H1 (cell line): ENCODE results near the gene CASP3. TPM values are rescaled to one million over a fixed set of nuclear protein-coding genes. Genes with fewer than 3 reads are reported as not detected.
"Not testable (repeated sequence)": the region's sequence is repeated elsewhere in the genome, so short reads cannot be mapped to it uniquely, and the experiment has no call there.

ENCODE experiments used
- CTCF ChIA-PET: fragments of 300-600 bp; sonication (Branson Sonifier 250); formaldehyde crosslinking; loops from one replicate; lab custom pipeline; 2021; ENCODE audit not compliant: partially characterized antibody; lab: Charles Lee
- POLR2A ChIA-PET: fragments of 300-600 bp; sonication (Branson Sonifier 250); formaldehyde crosslinking; loops from one replicate; lab custom pipeline; 2021; ENCODE audit warnings: inconsistent platforms; ENCODE audit not compliant: partially characterized antibody; lab: Charles Lee
- DNase-seq, 2 experiments: peaks; one replicate each; pipeline versions ENCODE4 v3.0.0 to v3.0.0-alpha.2; 2010 to 2022; ENCODE audit warnings: low spot score in 2 of 2, low read depth in 1 of 2, mixed read lengths in 1 of 2
- FAIRE-seq: peaks from 2 replicates; lab custom pipeline; 2011; peaks lifted over from hg19 to GRCh38; lab: Jason Lieb, UNC
- H2AFZ ChIP-seq: 2 replicates; pipeline ENCODE4 v1.8.1; 2012; ENCODE audit warnings: low read length, inconsistent platforms
- H2AK5ac ChIP-seq: 2 replicates; pipeline ENCODE4 v1.6.1; 2013; ENCODE audit warnings: low read depth, low read length
- H2BK120ac ChIP-seq: replicated peaks from 2 replicates; pipeline ENCODE3; 2013; ENCODE audit warnings: low read depth, low read length, inconsistent platforms
- H2BK12ac ChIP-seq: 2 replicates; pipeline ENCODE4 v1.6.1; 2013; ENCODE audit warnings: low read depth, low read length
- H2BK15ac ChIP-seq: 2 replicates; pipeline ENCODE4 v1.6.1; 2013; ENCODE audit warnings: low read length
- H2BK20ac ChIP-seq: 2 replicates; pipeline ENCODE4 v1.6.1; 2013; ENCODE audit warnings: low read length
- H2BK5ac ChIP-seq: 2 replicates; pipeline ENCODE4 v1.6.1; 2013; ENCODE audit warnings: low read depth, low read length
- H3K14ac ChIP-seq: 2 replicates; pipeline ENCODE4 v1.6.1; 2013; ENCODE audit warnings: inconsistent platforms; ENCODE audit not compliant: insufficient read length
- H3K18ac ChIP-seq: 2 replicates; pipeline ENCODE4 v1.6.1; 2013; ENCODE audit warnings: low read length; ENCODE audit errors: extremely low read depth
- H3K23ac ChIP-seq: 2 replicates; pipeline ENCODE4 v1.6.1; 2013; ENCODE audit warnings: inconsistent platforms; ENCODE audit not compliant: insufficient read length
- H3K23me2 ChIP-seq: 2 replicates; pipeline ENCODE4 v1.6.1; 2013; ENCODE audit warnings: low read depth, low read length
- H3K27ac ChIP-seq: 2 replicates; pipeline ENCODE4 v1.6.1; 2011; ENCODE audit warnings: low read depth, low read length, inconsistent platforms
- H3K27me3 ChIP-seq, 4 experiments: replicated peaks in 1 of 4; 1 replicate in 1 of 4; 2 replicates in 3 of 4; pipeline versions ENCODE4 v1.6.1 to v1.8.1; 2011 to 2013; ENCODE audit warnings: low read length in 3 of 4, mild to moderate bottlenecking in 3 of 4, inconsistent platforms in 2 of 4, mixed read lengths in 2 of 4, moderate library complexity in 1 of 4; ENCODE audit not compliant: control insufficient read depth in 3 of 4, insufficient read depth in 3 of 4; ENCODE audit errors: extremely low read depth in 1 of 4
- H3K36me3 ChIP-seq, 4 experiments: 2 replicates each; pipeline versions ENCODE4 v1.6.1 to v1.8.1; 2011 to 2013; ENCODE audit warnings: mild to moderate bottlenecking in 4 of 4, low read length in 3 of 4, moderate library complexity in 2 of 4, control low read depth in 1 of 4, inconsistent platforms in 1 of 4; ENCODE audit not compliant: insufficient read depth in 4 of 4, control insufficient read depth in 2 of 4
- H3K4ac ChIP-seq: replicated peaks from 2 replicates; pipeline ENCODE3; 2013; ENCODE audit warnings: low read length, low read depth, mixed read lengths, inconsistent platforms; ENCODE audit not compliant: insufficient read length
- H3K4me1 ChIP-seq, 4 experiments: replicated peaks in 1 of 4; 1 replicate in 1 of 4; 2 replicates in 3 of 4; pipeline versions ENCODE4 v1.6.1 to v1.8.1; 2011 to 2013; ENCODE audit warnings: low read length in 3 of 4, inconsistent platforms in 2 of 4, mixed read lengths in 1 of 4; ENCODE audit not compliant: insufficient read depth in 4 of 4, control insufficient read depth in 3 of 4
- H3K4me2 ChIP-seq, 2 experiments: 2 replicates each; pipeline versions ENCODE4 v1.6.1 to v1.8.1; 2011 to 2013; ENCODE audit warnings: low read depth in 2 of 2, low read length in 2 of 2, control low read depth in 1 of 2, inconsistent platforms in 1 of 2, mild to moderate bottlenecking in 1 of 2; ENCODE audit not compliant: insufficient read depth in 1 of 2
- H3K4me3 ChIP-seq, 4 experiments: fragments of 200-600, 300-600 bp in 1 of 4; sonication (generic), shearing (Covaris generic), sonication (Bioruptor Twin) in 1 of 4; 2 replicates each; pipeline versions ENCODE4 v1.5.1 to v1.8.1; 2011 to 2016; ENCODE audit warnings: low read length in 4 of 4, low read depth in 3 of 4, control low read depth in 2 of 4, inconsistent platforms in 2 of 4, mild to moderate bottlenecking in 2 of 4, mixed read lengths in 1 of 4, moderate library complexity in 1 of 4; ENCODE audit not compliant: insufficient read depth in 2 of 4; ENCODE audit errors: extremely low read depth in 1 of 4
- H3K56ac ChIP-seq: replicated peaks from 2 replicates; pipeline ENCODE3; 2013; ENCODE audit warnings: low read depth, mild to moderate bottlenecking, mixed read lengths, low read length, inconsistent platforms; ENCODE audit not compliant: insufficient read length
- H3K79me1 ChIP-seq: 2 replicates; pipeline ENCODE4 v1.6.1; 2013; ENCODE audit warnings: low read depth, low read length, control low read depth
- H3K79me2 ChIP-seq, 2 experiments: 2 replicates each; pipeline versions ENCODE4 v1.6.1 to v1.8.1; 2012 to 2013; ENCODE audit warnings: low read length in 2 of 2, mild to moderate bottlenecking in 2 of 2, inconsistent platforms in 1 of 2; ENCODE audit not compliant: insufficient read depth in 2 of 2, control insufficient read depth in 1 of 2
- H3K9ac ChIP-seq, 4 experiments: replicated peaks in 1 of 4; 1 replicate in 1 of 4; 2 replicates in 3 of 4; pipeline versions ENCODE4 v1.6.1 to v1.8.1; 2011 to 2013; ENCODE audit warnings: low read depth in 3 of 4, low read length in 3 of 4, control low read depth in 2 of 4, mild to moderate bottlenecking in 2 of 4, moderate library complexity in 2 of 4, inconsistent platforms in 1 of 4; ENCODE audit errors: extremely low read depth in 1 of 4
- H3K9me3 ChIP-seq, 2 experiments: 2 replicates each; pipeline versions ENCODE4 v1.6.1 to v1.8.1; 2012 to 2013; ENCODE audit warnings: mild to moderate bottlenecking in 2 of 2, moderate library complexity in 2 of 2, control low read depth in 1 of 2, inconsistent platforms in 1 of 2, low read depth in 1 of 2, low read length in 1 of 2, mixed read lengths in 1 of 2; ENCODE audit not compliant: insufficient read depth in 2 of 2
- H4K20me1 ChIP-seq, 2 experiments: replicated peaks in 1 of 2; 2 replicates each; pipeline versions ENCODE3 to v1.8.1; 2011 to 2013; ENCODE audit warnings: inconsistent platforms in 2 of 2, low read length in 2 of 2, mild to moderate bottlenecking in 1 of 2; ENCODE audit not compliant: insufficient read depth in 2 of 2, control insufficient read depth in 1 of 2
- H4K5ac ChIP-seq: 2 replicates; pipeline ENCODE4 v1.6.1; 2013; ENCODE audit warnings: low read length, low read depth, mixed read lengths, inconsistent platforms; ENCODE audit not compliant: insufficient read length
- H4K8ac ChIP-seq: 2 replicates; pipeline ENCODE4 v1.8.0; 2013; ENCODE audit warnings: mild to moderate bottlenecking, moderate library complexity, low read length, inconsistent platforms; ENCODE audit not compliant: insufficient read depth; ENCODE audit errors: extremely low read depth
- H4K91ac ChIP-seq: replicated peaks from 2 replicates; pipeline ENCODE3; 2013; ENCODE audit warnings: low read length, mixed read lengths, inconsistent platforms; ENCODE audit not compliant: insufficient read length
- CHD1 ChIP-seq: IDR thresholded peaks from 2 replicates; pipeline ENCODE4 v1.6.1; 2012; ENCODE audit warnings: low read depth, low read length, improper control_type of control experiment
- FOSL1 ChIP-seq: IDR thresholded peaks from 2 replicates; pipeline ENCODE4 v1.6.1; 2011; ENCODE audit warnings: mild to moderate bottlenecking, low read depth, low read length, moderate library complexity; ENCODE audit not compliant: insufficient read depth
- HDAC6 ChIP-seq: IDR thresholded peaks from one replicate; pipeline ENCODE4 v1.7.1; 2012; ENCODE audit warnings: low read depth, mild to moderate bottlenecking, inconsistent platforms, low read length, moderate library complexity
- NANOG ChIP-seq: IDR thresholded peaks from 2 replicates; pipeline ENCODE4 v1.6.1; 2011; ENCODE audit warnings: low read length, low read depth, mild to moderate bottlenecking, inconsistent platforms; ENCODE audit not compliant: insufficient read depth, poor library complexity, severe bottlenecking
- WGBS, 2 experiments: shearing (Covaris generic) in 1 of 2; methylation state at CpG; one replicate each; pipeline versions ENCODE4 v1.1.6 to v1.1.7; 2013 to 2015; ENCODE audit warnings: low lambda C conversion rate in 2 of 2, mixed read lengths in 2 of 2, inconsistent platforms in 1 of 2, low coverage in 1 of 2, missing lambda C conversion rate in 1 of 2; ENCODE audit not compliant: insufficient replicate concordance in 2 of 2, insufficient coverage in 1 of 2, insufficient read length in 1 of 2; ENCODE audit errors: extremely low coverage in 1 of 2, missing lambda C conversion rate in 1 of 2; 5-methylcytosine and 5-hydroxymethylcytosine counted together
- polyA plus RNA-seq, 7 experiments: library from polyadenylated mRNA; depleted of rRNA in 3 of 7; stranded (reverse) in 5 of 7; unstranded in 2 of 7; fragments of >200 nt in 5 of 7; fragments of 200-250 nt in 2 of 7; gene quantifications; 1 replicate in 5 of 7; 2 replicates in 1 of 7; 4 replicates in 1 of 7; pipeline versions ENCODE4 v1.2.1 to v1.2.3, GENCODE V29; 2011 to 2013; ENCODE audit warnings: missing spikeins in 2 of 7, mixed read lengths in 2 of 7
- total RNA-seq: library from RNA; stranded (reverse); fragmentation: NEBNext Ultra II Directional; extraction: Animal tissue kit (Norgen Biotek cat#: 25700); gene quantifications from 2 replicates; pipeline ENCODE4 v1.2.1, GENCODE V29; 2021

The CASP3 gene
- total and polyA plus RNA-seq, 2 of the 8 experiments (the other 6 are each of a cell fraction or from before 2014, with no cell fraction given), result 27.8 to 82.5 TPM

GRCh38 chr4:184653650-184654049, 4.4 kb upstream of the CASP3 start:
- H3K27me3 ChIP-seq, result no peaks in the 10 kb centered on the region

GRCh38 chr4:184652681-184653080, 3.4 kb upstream of the CASP3 start:
- H2BK120ac ChIP-seq, H4K5ac ChIP-seq, H3K14ac ChIP-seq, H3K27me3 ChIP-seq, H2BK5ac ChIP-seq, H3K9ac ChIP-seq, H4K91ac ChIP-seq, H4K8ac ChIP-seq, H3K27ac ChIP-seq, H3K4ac ChIP-seq, H3K9me3 ChIP-seq, H3K36me3 ChIP-seq, H3K23ac ChIP-seq, H3K56ac ChIP-seq, H4K20me1 ChIP-seq, H3K4me3 ChIP-seq, H3K79me1 ChIP-seq, H2BK15ac ChIP-seq, H2BK20ac ChIP-seq, H2AFZ ChIP-seq, H3K4me2 ChIP-seq, H2BK12ac ChIP-seq, FAIRE-seq, H3K18ac ChIP-seq, CTCF ChIA-PET, H3K79me2 ChIP-seq, H2AK5ac ChIP-seq, DNase-seq: not testable (repeated sequence)
- POLR2A ChIA-PET, result interaction anchor here (1.6 kb wide), 1 partner anchor 11 kb away, joined by 4 read pairs; no protein-coding TSS in a partner anchor
- peaks cover 3 to 12% (median 8%) of the 10 kb centered on the region in 4 experiments for H3K4me1 ChIP-seq
- H3K23me2 ChIP-seq, result peaks cover 13% of the 10 kb centered on the region

More at GRCh38 chr4:184653650-184654049, 4.4 kb upstream of the CASP3 start:
- Histone ChIP-seq H4K8ac (no peak overlapping the region), H3K79me1 (no peaks in the 10 kb centered on the region), H3K4ac (no peak overlapping the region), H3K27ac (no peak overlapping the region), H3K9ac (no peak overlapping the region), H3K9me3 (no peaks in the 10 kb centered on the region), H2BK15ac (no peak overlapping the region), H3K36me3 (no peaks in the 10 kb centered on the region), H2BK5ac (no peak overlapping the region), H3K4me2 (no peak overlapping the region), H3K14ac (no peak overlapping the region), H3K23ac (no peak overlapping the region), H2AFZ (no peak overlapping the region), H4K20me1 (no peaks in the 10 kb centered on the region), H2BK20ac (no peak overlapping the region), H3K4me1 (peaks cover 0 to 9% (median 3%) of the 10 kb centered on the region in 4 experiments; a peak in 5 of 7 replicates), H2BK120ac (no peak overlapping the region), H2AK5ac (no peak overlapping the region), H4K91ac (no peak overlapping the region), H3K18ac (no peak overlapping the region), H3K56ac (no peak overlapping the region), H4K5ac (no peak overlapping the region), H3K79me2 (no peaks in the 10 kb centered on the region; a peak in 1 of 4 replicates)
- FAIRE-seq (no peak), DNase-seq (no peak)
- POLR2A ChIA-PET, result interaction anchor here (0.8 to 1.6 kb wide), 3 partner anchors 10 to 117 kb away, joined by 3 to 4 read pairs (median 3); no protein-coding TSS in a partner anchor
- 87% methylated on average over 2 of the region's 2 CpGs; no CpG with 5 or more reads in 1 of the 2 experiments for WGBS, 2 experiments
- TF ChIP-seq NANOG (no peak), FOSL1 (no peak), HDAC6 (no peak), CHD1 (no peak)
- TF ChIP-seq, all 59 proteins: peak for 0
- CTCF ChIA-PET, result interaction anchor here (2.8 kb wide), 1 partner anchor 11 kb away, joined by 10 read pairs; no protein-coding TSS in a partner anchor
- Histone ChIP-seq H2BK12ac (no peak overlapping the region), H3K23me2 (peaks cover 4% of the 10 kb centered on the region), H3K4me3 (no peak overlapping the region)
